Smooth muscle cell (in vitro differentiated cells): ENCODE data around the gene ANKLE1. TPM values are rescaled to one million over a fixed set of nuclear protein-coding genes. Genes with fewer than 3 reads are reported as not detected.

ENCODE experiments used
- DNase-seq: peaks from one replicate; lab custom pipeline; 2025; ENCODE audit not compliant: unreplicated experiment; lab: John Stamatoyannopoulos, UW
- H2AFZ ChIP-seq: fragments of 200-600 bp; sonication (generic); 2 replicates; pipeline ENCODE4 v1.6.0; 2016; ENCODE audit warnings: antibody characterized with exemption, low read depth, mild to moderate bottlenecking
- H3F3A ChIP-seq: fragments of 200-600 bp; sonication (generic); 2 replicates; pipeline ENCODE4 v1.6.0; 2017; ENCODE audit warnings: antibody characterized with exemption, low read depth
- H3K27ac ChIP-seq: fragments of 200-600 bp; sonication (generic); 2 replicates; pipeline ENCODE4 v1.5.1; 2016; ENCODE audit warnings: low read depth, mild to moderate bottlenecking
- H3K27me3 ChIP-seq: fragments of 200-600 bp; sonication (generic); 2 replicates; pipeline ENCODE4 v1.6.1; 2016; ENCODE audit warnings: low read depth, mild to moderate bottlenecking
- H3K36me3 ChIP-seq: fragments of 200-600 bp; sonication (generic); 2 replicates; pipeline ENCODE4 v1.5.1; 2016; ENCODE audit warnings: low read depth
- H3K4me1 ChIP-seq: fragments of 200-600 bp; sonication (generic); 2 replicates; pipeline ENCODE4 v1.5.1; 2016; ENCODE audit warnings: low read depth
- H3K4me2 ChIP-seq: fragments of 200-600 bp; sonication (generic); 2 replicates; pipeline ENCODE4 v1.6.0; 2016; ENCODE audit warnings: mild to moderate bottlenecking
- H3K4me3 ChIP-seq: fragments of 200-600 bp; sonication (generic); 2 replicates; pipeline ENCODE4 v1.5.1; 2016; ENCODE audit warnings: mild to moderate bottlenecking
- H3K79me2 ChIP-seq: fragments of 200-600 bp; sonication (generic); 2 replicates; pipeline ENCODE4 v1.6.0; 2016; ENCODE audit warnings: low read depth, mild to moderate bottlenecking
- H3K9ac ChIP-seq: fragments of 200-600 bp; sonication (generic); 2 replicates; pipeline ENCODE4 v1.6.0; 2016; ENCODE audit warnings: low read depth
- H3K9me3 ChIP-seq: fragments of 200-600 bp; sonication (generic); replicated peaks from 2 replicates; pipeline ENCODE4 v1.5.1; 2016; ENCODE audit warnings: low read depth
- H4K20me1 ChIP-seq: fragments of 200-600 bp; sonication (generic); 2 replicates; pipeline ENCODE4 v1.6.0; 2016; ENCODE audit warnings: low read depth
- CTCF ChIP-seq: fragments of 200-600 bp; sonication (generic); IDR thresholded peaks from 2 replicates; pipeline ENCODE4 v1.5.1; 2017; ENCODE audit warnings: borderline replicate concordance, mild to moderate bottlenecking, antibody characterized with exemption; ENCODE audit not compliant: insufficient read depth, poor library complexity, severe bottlenecking
- WGBS: methylation state at CpG from one replicate; pipeline ENCODE4 v1.1.7; 2016; ENCODE audit warnings: low lambda C conversion rate; 5-methylcytosine and 5-hydroxymethylcytosine counted together
- polyA plus RNA-seq: library from polyadenylated mRNA; unstranded; fragments of >200 nt; fragmentation: Nextera tagmentation; extraction: Ambion mirVana; gene quantifications from 2 replicates; pipeline ENCODE4 v1.2.1, GENCODE V29; 2016
- total RNA-seq: library from RNA; depleted of rRNA; stranded (reverse); fragments of >200 nt; gene quantifications from 2 replicates; pipeline ENCODE4 v1.2.3, GENCODE V29; 2014

ANKLE1 gene
- total and polyA plus RNA-seq, 2 experiments from 2014 or later, result 0.36 to 0.61 TPM

GRCh38 chr19:17334414-17335409, 53.0 kb downstream of the ANKLE1 start, which contains the start of gene ANO8:
Gene ANO8, minus strand, starts transcription at chr19:17334855. Its CDS starts 185 bp downstream, at chr19:17334670.
- TF ChIP-seq CTCF, result no peak

GRCh38 chr19:17335575-17335974, 53.9 kb downstream of the ANKLE1 start:
- H3F3A ChIP-seq, result no peaks in the 10 kb centered on the region
- peaks cover 6% of the 10 kb centered on the region for H3K4me1 ChIP-seq
- no peak overlapping the region for H2AFZ ChIP-seq
- no peaks in the 10 kb centered on the region for H3K9me3 ChIP-seq
- no peak for TF ChIP-seq CTCF
- H3K27ac ChIP-seq, result peak overlapping the region; percentile 60
- H3K79me2 ChIP-seq, result no peaks in the 10 kb centered on the region
- H3K9ac ChIP-seq, result no peak overlapping the region
- H4K20me1 ChIP-seq, result no peaks in the 10 kb centered on the region
- H3K4me2 ChIP-seq, result peak overlapping the region; percentile 92
- no peak overlapping the region for H3K4me3 ChIP-seq
- no peaks in the 10 kb centered on the region for H3K36me3 ChIP-seq
- DNase-seq, result no peak
- H3K27me3 ChIP-seq, result peaks cover 2% of the 10 kb centered on the region
- 80% methylated on average over 10 of the region's 10 CpGs for WGBS

More at GRCh38 chr19:17334414-17335409, 53.0 kb downstream of the ANKLE1 start, which contains the start of gene ANO8:
- Histone ChIP-seq H3K27ac (peak within 1 kb of the TSS; percentile 60), H3K4me3 (peak within 1 kb of the TSS; percentile 84), H3K4me2 (peak within 1 kb of the TSS; percentile 92), H4K20me1 (peaks cover 6% of the 10 kb centered on the region), H3F3A (no peaks in the 10 kb centered on the region), H3K9ac (peak within 1 kb of the TSS; percentile 51), H3K79me2 (no peaks in the 10 kb centered on the region), H3K36me3 (no peaks in the 10 kb centered on the region), H3K9me3 (no peaks in the 10 kb centered on the region), H3K4me1 (peaks cover 6% of the 10 kb centered on the region), H2AFZ (peak within 1 kb of the TSS; percentile 68), H3K27me3 (peaks cover 11% of the 10 kb centered on the region)
- DNase-seq, result peak; percentile 81
- 5% methylated on average over 74 of the region's 86 CpGs for WGBS

Other genes starting within 250 kb of the ANKLE1 start
- gene HAUS8, start 206.4 kb upstream of the ANKLE1 start, total RNA-seq, result 3.3 and 7.4 TPM in 2 replicates
- gene HAUS8, start 206.4 kb upstream of the ANKLE1 start, polyA plus RNA-seq, result 6.3 and 8.5 TPM in 2 replicates
- 44.6 and 48.7 TPM in 2 replicates for gene MYO9B, start 206.1 kb upstream of the ANKLE1 start, total RNA-seq
- 46.6 and 49.4 TPM in 2 replicates for gene MYO9B, start 206.1 kb upstream of the ANKLE1 start, polyA plus RNA-seq
- 12.8 and 16.4 TPM in 2 replicates for gene USE1, start 66.5 kb upstream of the ANKLE1 start, total RNA-seq
- gene USE1, start 66.5 kb upstream of the ANKLE1 start, polyA plus RNA-seq, result 28.8 and 45.4 TPM in 2 replicates
- 2.9 and 3.2 TPM in 2 replicates for gene OCEL1, start 55.7 kb upstream of the ANKLE1 start, total RNA-seq
- 34.9 and 41.3 TPM in 2 replicates for gene OCEL1, start 55.7 kb upstream of the ANKLE1 start, polyA plus RNA-seq
- gene NR2F6, start 36.0 kb upstream of the ANKLE1 start, total RNA-seq, result 47.8 and 57.4 TPM in 2 replicates
- 99.8 and 104 TPM in 2 replicates for gene NR2F6, start 36.0 kb upstream of the ANKLE1 start, polyA plus RNA-seq
- not detected in 2 replicates for gene USHBP1, start 17.2 kb upstream of the ANKLE1 start, total RNA-seq
- gene USHBP1, start 17.2 kb upstream of the ANKLE1 start, polyA plus RNA-seq, result not detected in 2 replicates
- gene BABAM1, start 14.5 kb upstream of the ANKLE1 start, total RNA-seq, result 62.0 and 69.8 TPM in 2 replicates
- 108 and 110 TPM in 2 replicates for gene BABAM1, start 14.5 kb upstream of the ANKLE1 start, polyA plus RNA-seq
- 6.1 and 9.2 TPM in 2 replicates for gene ABHD8, start 21.5 kb downstream of the ANKLE1 start, total RNA-seq
- 15.1 and 16.6 TPM in 2 replicates for gene ABHD8, start 21.5 kb downstream of the ANKLE1 start, polyA plus RNA-seq
- gene MRPL34, start 24.0 kb downstream of the ANKLE1 start, total RNA-seq, result 32.0 and 67.2 TPM in 2 replicates
- 78.6 and 84.2 TPM in 2 replicates for gene MRPL34, start 24.0 kb downstream of the ANKLE1 start, polyA plus RNA-seq
- gene DDA1, start 27.7 kb downstream of the ANKLE1 start, total RNA-seq, result 26.5 and 26.9 TPM in 2 replicates
- 51.8 and 72.4 TPM in 2 replicates for gene DDA1, start 27.7 kb downstream of the ANKLE1 start, polyA plus RNA-seq
- gene ANO8, start 53.0 kb downstream of the ANKLE1 start, total RNA-seq, result 6.4 and 8.0 TPM in 2 replicates
- 1.3 and 2.4 TPM in 2 replicates for gene ANO8, start 53.0 kb downstream of the ANKLE1 start, polyA plus RNA-seq
- gene GTPBP3, start 55.7 kb downstream of the ANKLE1 start, total RNA-seq, result 11.7 and 16.5 TPM in 2 replicates
- gene GTPBP3, start 55.7 kb downstream of the ANKLE1 start, polyA plus RNA-seq, result 19.6 and 23.3 TPM in 2 replicates
- gene PLVAP, start 95.4 kb downstream of the ANKLE1 start, total RNA-seq, result 0.31 TPM in 1 of 2 replicates, not detected in the other
- gene PLVAP, start 95.4 kb downstream of the ANKLE1 start, polyA plus RNA-seq, result not detected in 2 replicates
- gene CCDC194, start 112.3 kb downstream of the ANKLE1 start, total RNA-seq, result not detected in 2 replicates
- not detected in 2 replicates for gene CCDC194, start 112.3 kb downstream of the ANKLE1 start, polyA plus RNA-seq
- 3.7 and 5.2 TPM in 2 replicates for gene BST2, start 123.7 kb downstream of the ANKLE1 start, total RNA-seq
- 14.4 and 22.4 TPM in 2 replicates for gene BST2, start 123.7 kb downstream of the ANKLE1 start, polyA plus RNA-seq
- 46.6 and 68.1 TPM in 2 replicates for gene MVB12A, start 138.1 kb downstream of the ANKLE1 start, total RNA-seq
- gene MVB12A, start 138.1 kb downstream of the ANKLE1 start, polyA plus RNA-seq, result 89.6 and 98.1 TPM in 2 replicates
- 0.31 and 1.5 TPM in 2 replicates for gene TMEM221, start 166.8 kb downstream of the ANKLE1 start, total RNA-seq
- 0.63 and 1.5 TPM in 2 replicates for gene TMEM221, start 166.8 kb downstream of the ANKLE1 start, polyA plus RNA-seq
- 0.45 TPM in 1 of 2 replicates, not detected in the other for gene NXNL1, start 179.0 kb downstream of the ANKLE1 start, total RNA-seq
- not detected in 2 replicates for gene NXNL1, start 179.0 kb downstream of the ANKLE1 start, polyA plus RNA-seq
- gene SLC27A1, start 188.6 kb downstream of the ANKLE1 start, total RNA-seq, result 6.8 and 9.7 TPM in 2 replicates
- 11.5 and 11.6 TPM in 2 replicates for gene SLC27A1, start 188.6 kb downstream of the ANKLE1 start, polyA plus RNA-seq
- 47.1 and 57.1 TPM in 2 replicates for gene PGLS, start 229.7 kb downstream of the ANKLE1 start, total RNA-seq
- gene PGLS, start 229.7 kb downstream of the ANKLE1 start, polyA plus RNA-seq, result 77.1 and 92.4 TPM in 2 replicates